SK-N-SH (cell line): ENCODE results near the gene LRR1. TPM values are rescaled to one million over a fixed set of nuclear protein-coding genes. Genes with fewer than 3 reads are reported as not detected.

Experiments
- CTCF ChIA-PET: fragments of 300-600, 350-600 bp; formaldehyde crosslinking; extraction: SDS; loops from one replicate; lab custom pipeline; 2021; lab: Yijun Ruan, JAX
- POLR2A ChIA-PET: fragments of 350-600 bp; sonication (Branson Sonifier 250); formaldehyde crosslinking; extraction: SDS; loops from one replicate; lab custom pipeline; 2020; ENCODE audit warnings: antibody characterized with exemption, inconsistent platforms; lab: Yijun Ruan, JAX
- DNase-seq: peaks from one replicate; pipeline ENCODE4 v3.0.0; 2012
- H2AFZ ChIP-seq: fragments of 200-600 bp; sonication (generic); 2 replicates; pipeline ENCODE4 v1.8.1; 2016; ENCODE audit warnings: antibody characterized with exemption, mild to moderate bottlenecking, low read depth
- H3F3A ChIP-seq: fragments of 200-600 bp; sonication (generic); replicated peaks from 2 replicates; pipeline ENCODE3; 2016; ENCODE audit warnings: antibody characterized with exemption, mild to moderate bottlenecking; ENCODE audit not compliant: insufficient read depth
- H3K27ac ChIP-seq, 2 experiments: fragments of 200-500 bp in 1 of 2; fragments of 200-600 bp in 1 of 2; sonication (Bioruptor generic) in 1 of 2; sonication (generic), shearing (Covaris generic) in 1 of 2; 2 replicates each; pipeline versions ENCODE4 v1.5.1 to v1.6.1; 2014 to 2016; ENCODE audit warnings: low read depth in 2 of 2, inconsistent platforms in 1 of 2, low read length in 1 of 2, mild to moderate bottlenecking in 1 of 2, mixed read lengths in 1 of 2
- H3K27me3 ChIP-seq: fragments of 200-600 bp; sonication (generic), shearing (Covaris generic); 2 replicates; pipeline ENCODE4 v1.6.1; 2016; ENCODE audit warnings: mixed run types; ENCODE audit not compliant: insufficient read depth
- H3K36me3 ChIP-seq, 2 experiments: fragments of 200-500 bp in 1 of 2; fragments of 200-600 bp in 1 of 2; sonication (Bioruptor generic) in 1 of 2; sonication (generic) in 1 of 2; replicated peaks in 1 of 2; 2 replicates each; pipeline versions ENCODE3 to v1.5.1; 2014 to 2016; ENCODE audit warnings: low read length in 1 of 2, mild to moderate bottlenecking in 1 of 2; ENCODE audit not compliant: insufficient read depth in 2 of 2, control insufficient read depth in 1 of 2
- H3K4me1 ChIP-seq, 2 experiments: fragments of 200-500 bp in 1 of 2; fragments of 200-600 bp in 1 of 2; sonication (Bioruptor generic) in 1 of 2; sonication (generic), shearing (Covaris generic) in 1 of 2; 2 replicates each; pipeline versions ENCODE4 v1.5.1 to v1.6.1; 2014 to 2016; ENCODE audit warnings: low read depth in 1 of 2, low read length in 1 of 2, mixed run types in 1 of 2; ENCODE audit not compliant: insufficient read depth in 2 of 2, control insufficient read depth in 1 of 2
- H3K4me2 ChIP-seq: fragments of 200-600 bp; sonication (generic), shearing (Covaris generic); 2 replicates; pipeline ENCODE4 v1.6.1; 2017; ENCODE audit warnings: mixed run types
- H3K4me3 ChIP-seq, 2 experiments: fragments of 200-500 bp in 1 of 2; fragments of 200-600 bp in 1 of 2; sonication (Bioruptor generic) in 1 of 2; sonication (generic), shearing (Covaris generic) in 1 of 2; 2 replicates each; pipeline versions ENCODE4 v1.5.1 to v1.8.1; 2014 to 2016; ENCODE audit warnings: low read depth in 2 of 2, inconsistent platforms in 1 of 2, low read length in 1 of 2, mild to moderate bottlenecking in 1 of 2, mixed read lengths in 1 of 2, moderate library complexity in 1 of 2
- H3K79me2 ChIP-seq: fragments of 200-600 bp; sonication (generic); 2 replicates; pipeline ENCODE4 v1.8.1; 2017; ENCODE audit warnings: mild to moderate bottlenecking; ENCODE audit not compliant: insufficient read depth
- H3K9ac ChIP-seq: fragments of 200-600 bp; sonication (generic); 2 replicates; pipeline ENCODE4 v1.6.1; 2017; ENCODE audit warnings: mixed run types
- H3K9me2 ChIP-seq: fragments of 200-600 bp; sonication (generic); 2 replicates; pipeline ENCODE4 v1.6.1; 2017; ENCODE audit warnings: mixed run types
- H3K9me3 ChIP-seq: fragments of 200-600 bp; sonication (generic); 2 replicates; pipeline ENCODE4 v1.6.1; 2017; ENCODE audit warnings: mixed run types, mild to moderate bottlenecking, moderate library complexity
- H4K20me1 ChIP-seq: fragments of 200-600 bp; sonication (generic); 2 replicates; pipeline ENCODE4 v1.6.1; 2017; ENCODE audit warnings: mild to moderate bottlenecking, mixed run types; ENCODE audit not compliant: insufficient read depth
- CTCF ChIP-seq: fragments of 200-600 bp; sonication (generic); IDR thresholded peaks from 2 replicates; pipeline ENCODE4 v1.6.1; 2017; ENCODE audit warnings: antibody characterized with exemption, mild to moderate bottlenecking, moderate library complexity
- ELF1 ChIP-seq: IDR thresholded peaks from 2 replicates; pipeline ENCODE4 v1.4.0; 2012
- FOXJ3 ChIP-seq: sonication (generic); formaldehyde crosslinking; IDR thresholded peaks from 2 replicates; pipeline ENCODE4 v1.5.1; 2020; ENCODE audit warnings: mild to moderate bottlenecking, missing genetic modification reagents
- GATA2 ChIP-seq: sonication (generic); formaldehyde crosslinking; IDR thresholded peaks from 2 replicates; pipeline ENCODE4 v1.5.0; 2020; ENCODE audit warnings: mild to moderate bottlenecking, missing genetic modification reagents
- IRF3 ChIP-seq: fragments of 150-350 bp; IDR thresholded peaks from 2 replicates; pipeline ENCODE4 v1.6.1; 2016; ENCODE audit warnings: mild to moderate bottlenecking, low read depth, low read length
- JUND ChIP-seq: IDR thresholded peaks from 2 replicates; pipeline ENCODE4 v1.4.0; 2012
- PBX3 ChIP-seq: IDR thresholded peaks from 2 replicates; pipeline ENCODE4; 2012
- RAD21 ChIP-seq: IDR thresholded peaks from 2 replicates; pipeline ENCODE4 v1.6.1; 2012; ENCODE audit warnings: mild to moderate bottlenecking, low read length
- RCOR1 ChIP-seq: fragments of 150-350 bp; IDR thresholded peaks from 2 replicates; pipeline ENCODE4 v1.6.1; 2017; ENCODE audit warnings: antibody characterized with exemption, low read length
- RFX5 ChIP-seq: IDR thresholded peaks from 2 replicates; pipeline ENCODE4 v1.6.1; 2012; ENCODE audit warnings: mild to moderate bottlenecking, improper control_type of control experiment, low read length
- SMC3 ChIP-seq: IDR thresholded peaks from 2 replicates; pipeline ENCODE4 v1.6.1; 2012; ENCODE audit warnings: low read depth, low read length, improper control_type of control experiment
- YY1 ChIP-seq: IDR thresholded peaks from 2 replicates; pipeline ENCODE4 v1.4.0; 2012; ENCODE audit warnings: low read depth, mild to moderate bottlenecking
- WGBS: methylation state at CpG from one replicate; pipeline ENCODE4 v1.1.6; 2017; ENCODE audit warnings: low lambda C conversion rate; 5-methylcytosine and 5-hydroxymethylcytosine counted together
- polyA plus RNA-seq, 3 experiments: library from polyadenylated mRNA; depleted of rRNA; stranded (reverse); fragments of >200 nt; gene quantifications; 2 replicates each; pipeline ENCODE4 v1.2.3, GENCODE V29; 2012

LRR1 gene
- polyA plus RNA-seq, 1 of the 3 experiments (the other 2 are of a cell fraction): 9.3 TPM

DNA sequence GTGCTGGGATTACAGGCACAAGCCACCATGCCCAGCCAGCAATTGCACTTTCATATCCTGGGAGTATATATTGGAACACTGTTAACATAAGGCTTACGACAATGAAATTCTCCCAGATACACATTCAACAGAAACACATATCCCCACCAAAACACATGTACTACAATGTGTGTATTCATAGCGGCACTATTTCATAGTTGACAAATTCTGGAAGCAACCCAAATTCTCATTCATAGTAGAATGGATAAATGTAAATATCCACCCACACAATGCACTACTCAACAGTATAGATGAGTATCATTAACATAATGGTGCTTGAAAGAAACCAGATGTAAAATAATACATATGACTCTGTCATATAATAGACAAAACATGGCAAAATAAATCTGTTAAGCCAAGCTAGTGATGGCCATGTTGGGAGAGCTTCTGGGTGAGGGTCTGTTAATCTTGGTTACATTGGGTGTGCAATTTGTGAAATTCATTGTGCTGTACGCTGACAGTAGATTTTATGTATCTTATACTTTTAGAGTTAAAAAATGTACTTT lies 38.9 kb downstream of the LRR1 start:
- TF ChIP-seq RCOR1 (0 out of 2 replicates have a peak, but pooled peaks have one; percentile 33), JUND (no peak), GATA2 (CRISPR knock-in tag) (peak; percentile 26; the same call in 1 of the 2 replicates)
- H3K9ac ChIP-seq: no peak overlapping the region
- H3K4me2 ChIP-seq: no peak overlapping the region
- H3K79me2 ChIP-seq: peaks cover 89% of the 10 kb centered on the region
- POLR2A ChIA-PET: interaction anchor here (0.6 kb wide), 2 partner anchors 193 to 215 kb away, joined by 4 to 5 read pairs; partner anchors contain the start of gene NEMF
- peaks cover 41% of the 10 kb centered on the region for H3F3A ChIP-seq
- H3K4me3 ChIP-seq: no peak overlapping the region
- peaks cover 7% of the 10 kb centered on the region in 2 experiments; a peak in 2 of 4 replicates for H3K4me1 ChIP-seq
- no peak overlapping the region for H3K27ac ChIP-seq
- peaks cover 8% of the 10 kb centered on the region; the same call in 1 of the 2 replicates for H4K20me1 ChIP-seq
- no peaks in the 10 kb centered on the region for H3K9me2 ChIP-seq
- DNase-seq: peak; percentile 32
- H3K9me3 ChIP-seq: no peaks in the 10 kb centered on the region
- WGBS: 69% methylated on average over 3 of the region's 3 CpGs
- H3K36me3 ChIP-seq: peaks cover 16 to 30% of the 10 kb centered on the region in 2 experiments
- CTCF ChIA-PET: interaction anchor here (1.1 to 1.9 kb wide), 4 partner anchors 13 to 215 kb away, joined by 3 to 5 read pairs (median 4); partner anchors contain the start of gene NEMF
- H3K27me3 ChIP-seq: no peaks in the 10 kb centered on the region
- H2AFZ ChIP-seq: no peak overlapping the region

GRCh38 chr14:49640540-49641417 lies 42.0 kb downstream of the LRR1 start:
- H3K79me2 ChIP-seq: peaks cover 95% of the 10 kb centered on the region
- TF ChIP-seq RAD21 (no peak), IRF3 (no peak), RFX5 (no peak), SMC3 (no peak), ELF1 (no peak), RCOR1 (no peak), YY1 (no peak), CTCF (no peak), FOXJ3 (CRISPR knock-in tag) (no peak), PBX3 (no peak)
- no peak overlapping the region for H3K4me3 ChIP-seq
- POLR2A ChIA-PET: no interaction called here
- peak overlapping the region in 1 of 2 experiments; percentile 10; a peak in 1 of 4 replicates for H3K27ac ChIP-seq
- no peak for DNase-seq
- no peaks in the 10 kb centered on the region for H3K27me3 ChIP-seq
- H3K4me1 ChIP-seq: peaks cover 7% of the 10 kb centered on the region in 2 experiments; a peak in 2 of 4 replicates
- H3F3A ChIP-seq: peaks cover 26% of the 10 kb centered on the region
- peaks cover 8% of the 10 kb centered on the region; the same call in 1 of the 2 replicates for H4K20me1 ChIP-seq
- no peaks in the 10 kb centered on the region for H3K9me2 ChIP-seq
- H3K9ac ChIP-seq: no peak overlapping the region
- peaks cover 16 to 36% of the 10 kb centered on the region in 2 experiments for H3K36me3 ChIP-seq
- H3K9me3 ChIP-seq: no peaks in the 10 kb centered on the region
- WGBS: 93% methylated on average over 7 of the region's 7 CpGs
- CTCF ChIA-PET: no interaction called here
- H3K4me2 ChIP-seq: no peak overlapping the region
- H2AFZ ChIP-seq: no peak overlapping the region
